ENCODE data around the gene C20orf202. TPM values are rescaled to one million over a fixed set of nuclear protein-coding genes. Genes with fewer than 3 reads are reported as not detected.

C20orf202 gene
- polyA plus RNA-seq, 3 donors, result 0.30 to 0.41 (median 0.33) TPM

GRCh38 chr20:1184260-1184637 is 19.0 kb upstream of the C20orf202 start:
- DNase-seq, result no peak

GRCh38 chr20:1184638-1185315 is 18.5 kb upstream of the C20orf202 start, which contains the start of gene TMEM74B:
TMEM74B (minus strand) TSS chr20:1184981; CDS start chr20:1183801, 1,180 bp downstream.
- DNase-seq, result no peak

DNA sequence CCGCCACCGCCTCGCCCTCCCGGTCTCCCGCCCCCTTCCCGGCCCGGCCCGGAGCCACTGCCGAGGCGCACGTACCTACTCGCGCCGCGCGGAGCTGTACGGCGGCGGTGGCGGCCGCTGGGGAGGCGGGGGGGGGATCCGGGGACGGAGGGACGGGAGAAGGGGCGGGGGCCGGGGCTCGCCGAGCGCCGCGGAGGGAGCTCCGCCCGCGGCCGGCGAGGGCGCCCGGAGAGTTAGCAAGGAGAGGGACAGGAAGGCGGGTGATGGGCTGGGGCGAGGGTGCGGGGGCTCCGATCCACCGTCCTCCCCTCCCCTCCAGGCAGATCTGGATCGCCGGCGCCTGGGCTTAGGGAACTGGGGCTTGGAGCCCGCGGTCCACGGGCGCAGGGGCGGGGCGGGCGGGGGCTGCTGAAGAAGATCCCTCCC is 17.9 kb upstream of the C20orf202 start:
- no peak for DNase-seq

- peak; percentile 41 for DNase-seq
Observed at GRCh38 chr20:1185790-1186334, 17.4 kb upstream of the C20orf202 start.

DNA sequence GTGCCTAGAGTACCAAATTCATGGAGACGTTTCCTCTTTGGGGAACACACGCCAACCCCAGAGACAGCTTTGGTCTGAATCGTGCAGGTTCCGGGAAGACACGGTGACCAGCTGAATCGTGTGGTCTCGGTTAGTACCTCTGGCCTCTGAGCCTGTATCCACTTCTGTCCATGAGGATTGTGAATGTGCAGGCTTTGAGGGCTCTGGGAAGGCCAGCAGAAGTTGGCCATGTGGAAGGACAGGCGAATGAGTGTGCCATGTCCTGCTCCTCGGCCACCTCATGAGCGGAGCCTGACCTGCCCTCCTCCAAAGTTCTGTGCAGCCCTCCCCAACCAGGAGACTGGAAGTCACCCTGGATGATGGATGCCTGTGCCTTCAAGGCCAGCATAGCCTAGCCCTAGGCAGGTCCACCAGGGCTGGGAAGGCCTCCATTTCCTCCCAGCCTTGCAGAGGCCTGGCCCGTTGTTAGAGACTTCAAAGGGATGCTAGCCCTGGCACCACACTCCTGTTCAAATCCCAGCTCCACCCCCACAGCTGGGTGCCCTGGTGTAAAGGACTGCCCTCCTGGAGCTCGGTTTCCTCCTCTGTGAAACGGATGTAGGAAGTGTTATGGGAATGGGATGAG is 16.8 kb upstream of the C20orf202 start:
- no peak for DNase-seq

DNA sequence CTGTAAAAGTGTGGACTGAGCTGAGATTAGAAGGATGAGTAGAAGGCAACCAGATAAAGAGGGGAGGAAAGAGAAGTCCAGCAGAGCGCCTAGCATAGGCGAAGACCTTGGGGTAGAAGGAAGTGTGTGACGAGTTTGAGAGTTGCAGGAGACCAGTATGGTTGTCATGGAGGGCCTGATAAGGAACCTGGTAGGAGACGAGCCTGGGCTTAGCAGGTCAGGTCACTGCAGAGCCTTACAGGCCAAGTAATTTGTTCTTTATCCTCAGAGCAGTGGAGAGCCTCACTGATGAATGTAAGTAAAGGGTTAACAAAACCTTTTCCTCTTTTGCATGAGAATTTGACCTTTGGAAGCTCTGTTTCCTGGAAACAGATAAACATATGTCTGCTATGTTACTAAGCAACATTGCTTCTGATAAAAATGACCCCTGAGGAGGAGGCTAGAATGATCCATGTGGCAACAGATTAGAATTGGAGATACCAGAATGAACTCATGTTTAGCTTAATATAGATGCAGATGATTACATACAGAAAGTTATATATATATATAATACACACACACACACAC is 15.6 kb upstream of the C20orf202 start:
- DNase-seq, result no peak

DNA sequence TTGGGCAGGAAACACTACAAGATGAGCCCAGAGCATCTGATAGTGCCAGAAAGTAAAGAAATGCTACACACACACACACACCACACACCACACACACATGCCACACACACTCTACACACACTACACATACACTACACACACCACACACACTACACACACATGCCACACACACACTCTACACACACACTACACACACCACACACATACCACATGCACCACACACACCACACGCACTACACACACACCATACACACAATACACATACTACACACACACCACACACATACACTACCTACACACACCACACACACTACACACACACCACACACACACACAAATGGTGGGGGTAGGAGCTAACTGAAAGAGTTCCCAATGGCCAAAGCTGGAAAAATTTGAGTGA is 14.9 kb upstream of the C20orf202 start:
- no peak for DNase-seq

- DNase-seq, result no peak
Observed at GRCh38 chr20:1189827-1190226, 13.4 kb upstream of the C20orf202 start.

GRCh38 chr20:1190847-1191246 is 12.4 kb upstream of the C20orf202 start:
- no peak for DNase-seq

- no peak for DNase-seq
Observed at GRCh38 chr20:1191299-1191698, 12.0 kb upstream of the C20orf202 start.

DNA sequence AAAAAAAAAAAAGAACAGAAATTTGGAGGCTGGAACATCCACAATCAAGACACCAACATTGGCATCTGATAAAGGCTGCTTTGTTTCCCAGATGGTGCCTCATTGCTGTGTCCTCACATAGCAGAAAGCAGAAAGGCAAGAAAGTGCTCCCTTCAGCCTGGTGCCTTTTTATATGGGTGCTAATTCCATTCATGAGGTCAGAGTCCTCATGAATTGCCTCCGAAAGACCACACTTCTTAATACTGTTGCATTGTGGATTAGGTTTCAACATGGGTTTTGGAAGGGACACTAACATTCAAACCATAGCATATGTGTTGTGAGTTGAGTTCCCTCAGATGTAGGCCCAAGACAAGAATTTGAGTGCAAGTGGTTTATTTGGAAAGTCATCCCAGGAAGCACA is 8.0 kb upstream of the C20orf202 start:
- DNase-seq, result no peak

DNA sequence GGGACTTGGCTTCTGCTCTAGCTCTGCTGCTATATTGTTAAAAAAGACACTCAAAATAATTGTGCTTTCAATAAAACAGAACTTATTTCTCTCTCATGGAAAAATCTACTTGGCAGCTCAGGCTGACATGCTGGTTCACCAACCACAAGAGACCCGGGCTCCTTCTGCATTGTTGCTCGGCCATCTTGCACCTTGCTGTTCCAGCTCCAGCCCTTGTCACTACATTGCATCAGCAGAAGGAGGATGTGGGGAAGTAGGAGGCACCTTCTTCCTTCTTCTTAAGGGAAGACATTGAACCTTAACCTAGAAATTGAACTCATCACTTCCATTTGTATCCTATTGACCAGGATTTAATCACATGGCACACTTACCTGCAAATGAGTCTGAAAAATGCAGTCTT is 6.6 kb upstream of the C20orf202 start:
- no peak for DNase-seq

- DNase-seq, result no peak
Observed at GRCh38 chr20:1197801-1198200, 5.5 kb upstream of the C20orf202 start.

- DNase-seq, result no peak
Observed at GRCh38 chr20:1198751-1199150, 4.5 kb upstream of the C20orf202 start.

DNA sequence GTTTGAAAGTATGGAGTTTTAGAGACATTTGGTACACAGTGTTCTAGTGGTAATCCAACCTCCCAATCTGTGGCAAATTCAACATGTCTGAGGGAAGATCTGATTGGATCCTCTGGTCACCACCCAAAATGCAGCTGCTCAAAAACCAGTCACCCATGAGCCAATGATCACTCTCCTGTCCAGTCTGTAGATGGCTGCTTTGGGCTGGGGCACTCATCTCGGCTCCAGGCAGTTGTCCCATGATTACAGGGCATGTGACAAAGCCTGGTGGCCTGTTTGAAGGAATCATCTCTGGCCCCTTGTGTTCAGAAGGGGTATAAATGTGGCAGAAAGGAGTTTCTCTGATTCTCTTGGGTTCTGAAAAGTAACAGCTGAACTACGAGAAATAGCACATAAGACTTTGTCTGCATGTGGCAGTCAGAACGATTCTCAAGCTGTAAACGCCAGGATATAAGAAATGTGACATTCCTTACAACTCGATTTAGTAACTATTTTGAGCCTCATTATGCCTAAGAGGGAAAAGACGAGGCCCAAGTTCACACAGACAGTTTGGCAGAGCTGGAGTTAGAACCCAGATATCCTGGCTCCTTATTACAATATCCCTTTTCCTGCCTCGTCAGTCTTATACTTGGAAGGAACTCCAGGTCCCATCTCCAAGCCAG is 3.9 kb upstream of the C20orf202 start:
- DNase-seq, result no peak

DNA sequence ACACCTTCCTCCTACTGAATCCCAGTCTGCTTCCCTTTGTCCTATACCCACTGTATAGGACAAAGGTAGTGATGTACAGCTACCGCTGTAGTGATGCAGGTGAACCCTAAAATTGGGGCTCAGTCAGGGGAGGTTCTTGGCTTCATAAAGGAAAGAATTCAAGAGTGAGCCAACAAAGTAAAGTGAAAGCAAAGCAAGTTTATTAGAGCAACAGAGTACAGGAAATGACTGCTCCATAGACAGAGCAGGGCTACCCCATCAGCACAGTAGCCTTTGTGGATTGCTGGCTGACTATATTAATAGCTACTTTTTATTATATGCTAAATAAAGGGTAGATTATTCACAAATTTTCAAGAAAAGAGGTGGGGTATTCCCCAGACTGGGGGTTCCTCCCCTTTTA is 3.3 kb upstream of the C20orf202 start:
- DNase-seq, result no peak

DNA sequence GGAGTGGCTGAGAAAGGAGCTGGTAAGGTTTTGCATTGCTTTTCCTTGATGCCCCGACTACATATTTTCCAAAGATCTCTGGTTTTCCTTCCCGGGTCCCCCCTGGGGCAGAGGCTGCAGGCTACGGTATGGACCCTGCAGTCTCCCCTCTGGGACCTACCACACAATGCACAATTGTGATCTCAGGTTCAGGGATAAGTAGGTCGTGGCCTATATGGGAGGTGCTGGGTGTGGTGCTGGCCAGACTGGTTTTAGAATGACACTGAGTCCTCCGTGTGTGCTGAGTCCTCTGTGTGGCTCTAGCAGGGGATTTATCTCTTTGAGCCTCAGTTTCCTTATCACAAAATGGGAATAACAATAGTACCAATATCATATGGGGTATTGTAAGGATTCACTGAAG is 376 bp downstream of the C20orf202 start:
- DNase-seq, result no peak

- no peak for DNase-seq
Observed at GRCh38 chr20:1204113-1204512, 859 bp downstream of the C20orf202 start.

DNA sequence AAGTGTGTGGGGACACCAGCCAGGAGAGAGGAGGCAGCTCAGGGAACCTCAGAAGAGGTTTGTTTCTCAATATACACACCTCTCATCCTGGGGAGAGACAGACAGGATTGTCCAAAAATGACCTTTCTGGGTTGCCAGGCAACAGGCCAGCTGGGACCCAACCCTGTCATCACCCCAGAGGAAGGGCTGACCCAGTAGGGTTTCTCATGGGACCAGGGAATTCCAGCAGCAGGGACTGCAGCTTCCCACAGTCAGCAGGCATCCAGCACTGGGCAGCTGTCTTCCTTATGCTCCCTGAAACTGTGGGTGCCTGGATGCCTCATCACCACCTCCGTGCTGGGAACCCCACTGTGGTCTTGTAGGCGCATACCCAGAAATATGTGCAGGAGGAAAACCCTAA is 1.3 kb downstream of the C20orf202 start:
- DNase-seq, result no peak

GRCh38 chr20:1205802-1206201 is 2.5 kb downstream of the C20orf202 start:
- DNase-seq, result no peak

- no peak for DNase-seq
Observed at GRCh38 chr20:1206366-1207148, 3.3 kb downstream of the C20orf202 start.
